GM21367 (cell line): ENCODE data around the gene MICA.
"Not testable (repeated sequence)": the region's sequence is repeated elsewhere in the genome, so short reads cannot be mapped to it uniquely, and the experiment has no call there.

Experiments
- ATAC-seq: cut with Tn5 transposase; IDR thresholded peaks from one replicate; pipeline ENCODE4 v1.9.1; 2021; ENCODE audit not compliant: unreplicated experiment

Gene MICA

DNA sequence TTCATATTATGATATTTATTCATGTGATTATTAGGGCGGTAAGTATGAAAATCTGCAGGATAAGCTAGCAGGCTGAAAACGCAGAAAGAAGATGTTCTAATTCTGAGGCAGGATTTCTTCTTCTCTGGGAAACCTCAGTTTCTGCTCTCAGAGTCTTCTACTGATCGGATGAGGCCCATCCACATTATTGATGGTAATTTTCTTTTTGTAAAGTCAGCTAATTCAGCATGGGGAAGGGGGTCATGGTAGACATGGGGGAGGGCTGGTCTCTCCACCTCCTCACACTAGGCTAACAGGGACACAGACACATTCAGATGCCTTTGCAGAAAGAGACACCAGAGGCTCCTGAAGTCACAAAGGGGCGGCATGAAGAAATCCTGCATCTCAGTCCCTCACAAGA is 21.7 kb upstream of the MICA start:
- ATAC-seq = no peak

DNA sequence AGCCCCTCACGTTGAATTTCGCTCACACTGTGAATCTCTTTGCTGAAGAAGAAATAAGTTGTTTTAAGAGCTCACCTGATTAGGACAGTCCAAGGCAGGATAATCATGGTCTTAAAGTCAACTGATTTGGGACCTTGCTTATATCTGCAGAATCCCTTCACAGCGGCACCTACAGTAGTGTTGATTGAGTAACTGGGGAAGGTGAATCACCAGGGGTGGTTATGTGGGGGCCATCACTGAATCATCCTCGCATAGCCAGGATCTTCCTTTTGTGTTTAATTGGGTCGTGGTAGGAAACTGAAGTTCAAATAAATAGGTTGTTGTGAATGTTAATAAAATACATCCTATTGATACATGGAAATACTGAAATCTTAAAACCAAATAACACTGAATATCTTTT is 20.2 kb upstream of the MICA start:
- no peak for ATAC-seq

DNA sequence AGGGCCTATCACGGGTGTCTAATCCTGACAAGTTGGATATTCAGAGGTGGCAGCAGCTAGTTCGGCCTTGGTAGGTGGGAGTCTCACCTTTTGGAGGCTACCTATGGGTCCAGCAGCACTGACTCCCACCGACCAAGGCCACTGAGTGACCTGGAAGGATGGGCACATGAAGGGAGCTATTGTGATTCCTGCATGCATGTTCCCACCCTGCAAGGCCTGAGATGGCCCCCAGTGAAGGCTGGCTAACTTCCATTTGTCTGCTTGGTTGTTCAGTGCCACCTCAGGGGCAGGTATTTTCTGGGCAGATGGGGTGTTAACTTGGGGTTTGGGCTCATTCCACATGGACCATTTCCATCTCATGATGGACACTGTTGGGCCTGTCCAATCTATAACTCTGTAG is 18.4 kb upstream of the MICA start:
- no peak for ATAC-seq

DNA sequence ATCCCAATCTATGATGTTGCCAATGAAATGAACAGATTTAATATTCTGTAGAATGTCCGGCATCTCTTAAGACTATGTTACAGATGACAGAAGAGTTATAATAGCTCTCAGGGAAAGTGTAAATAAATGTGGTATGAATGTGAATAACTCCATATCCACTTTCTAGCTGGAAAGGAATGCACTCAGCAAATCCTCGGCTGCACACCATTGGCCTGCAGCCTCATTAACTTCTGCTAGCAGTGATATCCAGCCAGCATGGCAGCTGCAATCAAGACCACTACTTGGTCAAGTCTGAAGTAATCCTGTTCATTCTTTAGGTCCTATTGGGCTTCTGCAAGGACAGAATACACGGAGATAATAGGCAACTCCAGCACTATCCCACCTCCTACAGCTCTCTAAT is 17.3 kb upstream of the MICA start:
- ATAC-seq = no peak

- no peak for ATAC-seq
Measured at GRCh38 chr6:31386977-31387376, 16.4 kb upstream of the MICA start.

DNA sequence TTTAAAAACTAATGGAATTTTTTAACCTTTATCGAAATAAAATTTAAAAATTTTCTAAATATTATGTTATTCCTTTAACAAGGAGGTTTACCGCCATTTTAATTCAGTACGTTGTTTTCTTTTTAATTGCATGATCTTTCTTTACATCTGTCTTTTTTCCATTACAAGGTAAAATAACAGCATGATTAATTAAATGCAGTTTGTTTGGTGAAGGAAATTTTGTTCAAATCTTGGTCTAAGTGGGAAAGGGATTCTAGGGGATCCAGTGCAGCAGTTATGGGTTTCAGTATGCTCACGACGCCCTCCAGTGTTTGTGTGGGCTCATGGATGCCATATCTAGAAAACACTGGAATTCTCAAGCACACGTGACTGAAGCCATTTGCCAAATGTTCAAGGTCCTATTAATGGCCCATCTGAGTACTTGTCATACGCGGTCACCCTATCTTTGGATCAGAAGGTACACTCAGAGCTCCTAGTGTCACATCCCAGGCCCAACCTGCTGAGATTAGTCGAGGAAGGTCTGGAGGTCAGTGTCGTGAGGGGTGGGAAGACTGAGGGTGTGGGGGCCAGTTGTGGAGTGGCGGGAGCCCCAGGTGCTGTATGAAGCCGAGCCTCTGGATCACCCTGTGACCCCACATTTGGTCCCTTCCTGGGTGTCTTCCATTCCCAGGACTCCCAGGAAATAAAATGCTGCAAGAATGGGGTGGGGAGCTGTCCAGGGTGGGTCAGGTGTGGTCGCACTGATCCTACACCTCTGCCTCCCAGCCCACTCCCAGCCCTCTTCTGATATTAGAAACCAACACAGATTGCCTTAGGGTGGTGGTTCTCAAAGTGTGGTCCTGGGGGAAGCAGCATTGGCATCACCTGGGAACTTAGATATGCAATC is 14.2 kb upstream of the MICA start:
- not testable (repeated sequence) for ATAC-seq

- not testable (repeated sequence) for ATAC-seq
Measured at GRCh38 chr6:31389802-31390132, 13.6 kb upstream of the MICA start.

DNA sequence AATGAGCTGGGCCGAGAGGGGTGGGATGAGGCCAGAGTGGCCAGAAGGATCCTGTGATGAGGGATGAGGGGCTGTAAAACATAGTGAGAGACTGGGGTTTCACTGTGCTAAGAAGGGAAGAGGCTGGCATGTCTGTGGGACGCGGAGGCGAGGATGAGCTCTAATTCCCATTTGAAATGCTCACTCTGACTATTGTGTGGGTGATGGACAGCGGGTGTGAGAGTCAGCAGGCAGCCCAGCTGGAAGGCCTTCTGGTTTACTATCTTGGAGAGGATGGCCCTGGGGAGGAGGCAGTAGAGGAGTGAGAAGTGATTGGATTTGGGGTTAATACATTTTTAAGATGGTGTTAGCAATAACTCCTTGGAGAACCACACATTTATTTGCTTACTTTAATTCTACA is 9.5 kb upstream of the MICA start:
- no peak for ATAC-seq

DNA sequence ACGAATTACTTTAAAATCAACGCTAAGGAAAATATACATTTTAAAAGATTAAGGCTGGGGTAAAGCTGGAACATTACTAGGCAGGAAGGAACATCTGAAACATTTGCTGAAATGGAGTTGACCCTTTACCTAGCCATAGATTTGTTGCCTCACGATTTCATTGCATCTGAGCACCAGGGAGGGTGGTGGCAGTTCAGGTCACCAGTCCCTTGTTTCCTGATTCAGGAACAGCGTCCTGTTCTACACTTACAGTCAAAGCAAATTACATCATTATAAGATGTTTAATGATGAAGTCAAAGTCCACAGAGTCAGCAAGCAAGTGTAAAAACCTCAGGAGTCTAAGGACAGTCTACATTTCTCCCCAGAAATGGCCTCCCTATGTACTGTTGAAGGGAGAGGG is 9.0 kb upstream of the MICA start:
- no peak for ATAC-seq

- ATAC-seq = no peak
Measured at GRCh38 chr6:31395832-31396231, 7.6 kb upstream of the MICA start.

- ATAC-seq = no peak
Measured at GRCh38 chr6:31396422-31397152, 6.8 kb upstream of the MICA start.

- ATAC-seq = not testable (repeated sequence)
Measured at GRCh38 chr6:31397153-31397499, 6.3 kb upstream of the MICA start.

GRCh38 chr6:31397901-31398525 is 5.4 kb upstream of the MICA start:
- ATAC-seq = no peak

GRCh38 chr6:31399589-31400466 is 3.6 kb upstream of the MICA start:
- peak; percentile 31 for ATAC-seq

- no peak for ATAC-seq
Measured at GRCh38 chr6:31400467-31401289, 2.7 kb upstream of the MICA start.

DNA sequence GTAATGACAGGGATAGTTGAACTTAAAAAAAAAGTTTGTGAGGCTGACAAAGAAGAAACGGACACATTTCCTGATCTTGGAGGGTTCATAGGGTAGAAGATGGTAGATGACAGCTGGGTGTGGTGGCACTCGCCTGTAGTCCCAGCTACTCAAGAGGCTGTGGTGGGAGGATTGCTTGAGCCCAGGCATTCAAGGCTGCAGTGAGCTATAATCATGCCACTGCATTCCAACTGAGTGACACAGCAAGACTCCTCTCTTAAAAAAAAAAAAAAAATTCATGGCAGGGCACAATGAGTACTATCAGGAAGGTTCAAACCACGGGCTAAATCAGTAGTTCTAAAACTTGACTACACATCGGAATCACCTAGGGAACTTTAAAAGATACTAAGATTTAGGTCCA is 2.0 kb upstream of the MICA start:
- no peak for ATAC-seq

DNA sequence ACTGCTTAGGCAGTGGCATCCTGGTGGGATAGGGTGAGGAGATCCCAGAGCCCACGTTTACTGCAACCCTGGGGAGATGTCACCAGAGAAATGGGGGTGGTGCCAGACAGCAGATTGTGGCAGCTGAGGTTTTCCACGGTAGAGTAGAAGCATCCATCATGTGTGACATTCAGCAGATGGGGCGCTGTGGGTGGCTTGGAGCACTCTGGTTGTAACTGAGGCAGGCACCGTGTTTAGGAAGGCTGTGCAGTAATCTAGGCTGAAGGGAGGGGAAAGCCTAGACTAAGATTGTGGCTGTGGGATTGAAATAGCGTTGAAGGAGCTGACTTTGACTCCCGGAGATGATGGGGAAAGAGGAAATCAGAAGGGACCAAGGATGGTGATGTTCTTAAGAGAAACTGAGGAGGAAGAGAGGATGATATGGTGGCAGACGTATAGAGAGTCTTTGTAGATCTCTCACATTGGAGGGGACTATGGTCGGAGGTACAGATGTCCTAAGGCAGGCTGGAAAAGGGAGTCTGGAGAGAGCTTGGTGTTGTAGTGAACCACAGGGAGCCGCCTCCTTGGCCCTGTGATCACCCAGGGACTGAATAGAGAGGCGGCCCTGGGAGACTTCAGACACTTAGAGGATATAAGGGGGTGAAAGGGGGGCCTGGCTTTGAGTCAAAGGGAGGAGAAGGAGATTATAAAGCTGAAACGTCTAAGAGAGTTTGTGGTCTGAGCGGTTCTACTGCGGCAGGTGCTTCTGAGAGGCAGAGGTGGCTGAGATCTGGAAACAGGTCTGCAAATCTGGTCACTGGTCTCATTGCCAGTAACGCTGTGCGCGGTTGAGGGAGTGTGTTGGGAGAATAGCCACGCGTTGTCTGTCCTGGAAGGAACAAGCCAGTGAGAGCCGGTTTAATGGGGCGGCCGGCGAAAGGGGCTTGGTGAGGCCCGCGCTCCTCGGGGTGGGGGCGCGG is 792 bp upstream of the MICA start:
- no peak for ATAC-seq

- ATAC-seq = not testable (repeated sequence)
Measured at GRCh38 chr6:31404061-31404364, 618 bp downstream of the MICA start.

- no peak for ATAC-seq
Measured at GRCh38 chr6:31405996-31406395, 2.6 kb downstream of the MICA start.
